Lower leg skin (tissue), 3 donors: ENCODE measurements around the gene RUFY3.

Experiments
- POLR2A ChIP-seq, 2 donors: fragments of 450-650 bp; IDR thresholded peaks; one replicate each; pipeline ENCODE4 v1.6.1; 2016 to 2017; ENCODE audit warnings: antibody characterized with exemption in 2 of 2, mild to moderate bottlenecking in 1 of 2, moderate library complexity in 1 of 2
- TF ChIP-seq, protein P1 (sequence below), 3 donors: fragments of 450-650 bp; IDR thresholded peaks; one replicate each; pipeline ENCODE4 v1.5.1; 2016; ENCODE audit warnings: antibody characterized with exemption in 3 of 3, mild to moderate bottlenecking in 3 of 3, moderate library complexity in 2 of 3

DNA sequence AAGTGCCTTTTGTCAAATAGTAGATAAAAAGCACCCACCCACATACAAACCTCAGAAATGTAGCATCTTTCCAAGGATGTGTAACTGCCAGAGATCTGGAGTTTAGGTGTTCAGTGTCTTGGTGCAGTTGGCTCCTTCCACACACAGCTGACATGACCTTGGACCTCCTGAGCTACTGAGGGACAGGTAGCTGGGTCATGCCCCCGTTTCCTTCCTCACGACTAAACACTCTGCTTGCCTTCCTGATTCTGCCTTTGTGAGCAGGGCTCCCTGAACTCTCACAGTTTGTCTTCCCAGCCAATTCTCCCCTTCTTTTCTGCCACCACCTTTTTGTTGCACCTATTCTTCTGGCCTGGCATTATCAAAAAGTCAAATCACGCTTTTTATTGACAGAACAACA lies 10.2 kb upstream of the RUFY3 start:
- TF ChIP-seq, protein P1, sequence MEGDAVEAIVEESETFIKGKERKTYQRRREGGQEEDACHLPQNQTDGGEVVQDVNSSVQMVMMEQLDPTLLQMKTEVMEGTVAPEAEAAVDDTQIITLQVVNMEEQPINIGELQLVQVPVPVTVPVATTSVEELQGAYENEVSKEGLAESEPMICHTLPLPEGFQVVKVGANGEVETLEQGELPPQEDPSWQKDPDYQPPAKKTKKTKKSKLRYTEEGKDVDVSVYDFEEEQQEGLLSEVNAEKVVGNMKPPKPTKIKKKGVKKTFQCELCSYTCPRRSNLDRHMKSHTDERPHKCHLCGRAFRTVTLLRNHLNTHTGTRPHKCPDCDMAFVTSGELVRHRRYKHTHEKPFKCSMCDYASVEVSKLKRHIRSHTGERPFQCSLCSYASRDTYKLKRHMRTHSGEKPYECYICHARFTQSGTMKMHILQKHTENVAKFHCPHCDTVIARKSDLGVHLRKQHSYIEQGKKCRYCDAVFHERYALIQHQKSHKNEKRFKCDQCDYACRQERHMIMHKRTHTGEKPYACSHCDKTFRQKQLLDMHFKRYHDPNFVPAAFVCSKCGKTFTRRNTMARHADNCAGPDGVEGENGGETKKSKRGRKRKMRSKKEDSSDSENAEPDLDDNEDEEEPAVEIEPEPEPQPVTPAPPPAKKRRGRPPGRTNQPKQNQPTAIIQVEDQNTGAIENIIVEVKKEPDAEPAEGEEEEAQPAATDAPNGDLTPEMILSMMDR (IDR thresholded peaks at IDR 0.05) = no peak
- TF ChIP-seq POLR2A (IDR thresholded peaks at IDR 0.05) = no peak
